Epithelial cell of esophagus (primary cell): ENCODE results near the gene PHKG2.

Experiments used
- DNase-seq: peaks from one replicate; pipeline ENCODE4 v3.0.0; 2010; ENCODE audit warnings: low read depth
- H3K4me3 ChIP-seq: 2 replicates; pipeline ENCODE4 v1.5.1; 2011; ENCODE audit warnings: mild to moderate bottlenecking, low read length, control low read depth
- TF ChIP-seq, protein P1 (sequence below): IDR thresholded peaks from 2 replicates; pipeline ENCODE4 v1.5.1; 2011; ENCODE audit warnings: low read depth, mild to moderate bottlenecking, low read length, control low read depth, inconsistent platforms; ENCODE audit not compliant: insufficient read depth; ENCODE audit errors: missing control alignments

Gene PHKG2

DNA sequence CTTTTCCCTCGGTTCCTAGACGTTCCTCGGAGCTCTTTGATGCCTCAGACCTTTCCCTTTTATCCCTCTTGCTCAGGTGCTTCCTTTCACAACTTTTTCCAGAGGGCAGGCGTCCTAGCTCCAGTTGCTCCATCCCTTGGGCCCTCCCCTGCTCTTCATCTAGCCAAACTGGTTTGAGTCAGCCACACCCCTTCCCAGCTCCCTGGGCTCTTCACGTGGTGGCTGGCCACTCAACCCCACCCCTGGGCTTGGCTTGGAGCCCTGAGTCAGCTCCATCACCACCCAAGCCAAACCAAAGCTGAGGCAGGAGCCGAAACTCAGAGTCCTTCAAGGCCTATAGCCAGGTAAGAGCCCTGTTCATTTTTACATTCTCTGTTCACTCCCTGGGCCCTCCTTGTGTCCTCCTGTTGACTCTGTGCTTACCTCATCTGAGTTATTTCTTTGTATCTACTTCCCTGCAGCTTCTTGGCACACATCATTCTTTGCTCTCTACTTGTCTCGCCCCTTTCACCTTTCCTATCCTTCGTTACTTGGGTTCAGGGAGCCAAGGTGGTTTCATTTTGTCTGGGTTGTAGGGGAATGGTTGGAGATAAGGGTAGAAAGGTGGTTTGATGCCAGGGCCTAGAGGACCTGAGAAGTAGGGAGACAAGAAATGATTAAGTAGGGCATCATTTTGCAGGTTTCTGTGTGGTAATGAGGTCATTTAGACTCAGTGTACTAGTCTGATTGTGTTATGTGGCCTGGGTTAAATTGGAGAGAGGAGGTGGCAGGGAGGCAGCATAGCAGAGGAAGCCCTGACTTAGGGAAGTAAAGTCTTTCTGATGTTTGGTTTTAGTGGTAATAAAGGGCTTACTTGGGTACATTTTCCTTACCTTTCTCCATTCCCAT lies 7.6 kb upstream of the PHKG2 start:
- H3K4me3 ChIP-seq: peak overlapping the region; percentile 82
- TF ChIP-seq, protein P1, sequence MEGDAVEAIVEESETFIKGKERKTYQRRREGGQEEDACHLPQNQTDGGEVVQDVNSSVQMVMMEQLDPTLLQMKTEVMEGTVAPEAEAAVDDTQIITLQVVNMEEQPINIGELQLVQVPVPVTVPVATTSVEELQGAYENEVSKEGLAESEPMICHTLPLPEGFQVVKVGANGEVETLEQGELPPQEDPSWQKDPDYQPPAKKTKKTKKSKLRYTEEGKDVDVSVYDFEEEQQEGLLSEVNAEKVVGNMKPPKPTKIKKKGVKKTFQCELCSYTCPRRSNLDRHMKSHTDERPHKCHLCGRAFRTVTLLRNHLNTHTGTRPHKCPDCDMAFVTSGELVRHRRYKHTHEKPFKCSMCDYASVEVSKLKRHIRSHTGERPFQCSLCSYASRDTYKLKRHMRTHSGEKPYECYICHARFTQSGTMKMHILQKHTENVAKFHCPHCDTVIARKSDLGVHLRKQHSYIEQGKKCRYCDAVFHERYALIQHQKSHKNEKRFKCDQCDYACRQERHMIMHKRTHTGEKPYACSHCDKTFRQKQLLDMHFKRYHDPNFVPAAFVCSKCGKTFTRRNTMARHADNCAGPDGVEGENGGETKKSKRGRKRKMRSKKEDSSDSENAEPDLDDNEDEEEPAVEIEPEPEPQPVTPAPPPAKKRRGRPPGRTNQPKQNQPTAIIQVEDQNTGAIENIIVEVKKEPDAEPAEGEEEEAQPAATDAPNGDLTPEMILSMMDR: no peak
- DNase-seq: peak; percentile 99

DNA sequence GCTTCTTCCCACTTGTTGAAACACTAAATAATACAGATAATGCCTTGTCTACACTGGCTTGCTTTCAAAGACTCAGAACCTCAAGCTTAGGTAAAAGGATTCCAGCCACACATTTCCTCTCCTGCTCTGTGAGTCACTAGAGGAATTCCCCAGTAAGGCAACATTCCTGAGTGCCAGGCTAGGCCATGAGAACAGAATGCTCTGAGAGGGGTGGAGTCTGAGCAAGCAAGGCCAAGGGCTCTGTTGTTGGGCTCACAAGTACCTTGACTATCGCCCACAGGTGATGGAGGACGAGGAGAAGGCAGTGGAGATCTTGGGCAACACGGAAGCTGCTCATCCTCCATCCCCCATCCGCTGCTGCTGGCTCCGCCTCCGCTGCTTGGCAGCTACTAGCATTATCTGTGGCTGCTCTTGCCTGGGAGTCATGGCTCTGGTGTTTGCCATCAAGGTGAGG lies 6.7 kb upstream of the PHKG2 start:
- peak; percentile 100 for DNase-seq
- TF ChIP-seq, protein P1: no peak
- peak overlapping the region; percentile 82 for H3K4me3 ChIP-seq

DNA sequence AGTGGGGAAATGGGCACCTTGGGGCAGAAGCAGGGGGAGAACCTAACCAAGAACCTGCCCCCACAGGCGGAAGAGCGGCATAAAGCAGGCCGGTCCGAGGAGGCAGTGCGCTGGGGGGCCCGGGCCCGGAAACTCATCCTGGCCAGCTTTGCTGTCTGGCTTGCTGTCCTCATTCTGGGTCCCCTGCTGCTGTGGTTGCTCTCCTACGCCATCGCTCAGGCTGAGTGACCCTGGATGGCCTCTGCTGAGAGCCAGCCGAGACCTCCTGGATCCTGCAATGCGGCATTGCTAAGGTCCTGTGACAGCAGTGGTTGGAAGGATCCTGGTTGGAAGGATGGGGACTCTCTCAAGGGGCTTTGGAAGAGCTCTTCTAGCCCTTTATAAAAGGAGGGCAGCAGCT lies 4.5 kb upstream of the PHKG2 start:
- TF ChIP-seq, protein P1: no peak
- no peak for DNase-seq
- no peak overlapping the region for H3K4me3 ChIP-seq

DNA sequence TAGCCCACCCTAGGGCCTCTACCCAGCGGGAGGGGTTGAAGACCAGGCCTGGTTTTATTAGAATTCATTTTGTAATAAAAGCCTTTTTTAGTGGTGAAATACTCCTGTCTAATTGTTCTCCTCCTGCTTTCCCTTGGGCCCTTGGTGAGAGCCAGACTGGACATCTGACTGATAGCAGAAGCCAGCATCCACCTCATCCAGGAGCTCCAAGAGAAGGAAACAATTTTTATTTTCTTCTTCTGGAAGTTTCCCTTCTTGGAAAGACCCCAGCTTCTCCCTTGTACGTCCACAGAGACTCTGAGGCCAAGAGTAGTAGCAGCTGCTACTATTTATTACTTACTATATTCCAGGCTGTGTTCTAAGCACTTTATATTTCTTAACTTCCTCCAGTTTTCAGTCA lies 4.0 kb upstream of the PHKG2 start:
- DNase-seq: no peak
- H3K4me3 ChIP-seq: no peak overlapping the region
- TF ChIP-seq, protein P1: no peak

DNA sequence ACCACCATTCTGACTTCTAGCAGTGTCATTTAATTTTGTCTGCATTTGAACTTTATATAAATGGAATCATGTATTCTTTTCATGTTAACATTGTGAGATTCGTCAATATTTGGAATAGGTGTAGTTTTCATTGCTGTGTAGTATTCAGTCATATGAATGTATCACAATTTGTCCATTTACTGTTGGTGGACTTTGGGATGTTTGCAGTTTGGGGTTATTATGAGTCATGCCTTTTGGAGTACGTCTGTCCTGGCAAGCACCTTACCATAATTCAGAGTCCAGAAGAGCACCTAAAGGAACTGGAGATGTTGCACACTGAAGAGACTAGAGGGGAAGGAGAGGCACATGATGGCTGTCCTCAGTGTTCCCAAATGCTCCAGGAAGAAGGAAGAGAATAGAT lies 3.1 kb upstream of the PHKG2 start:
- no peak overlapping the region for H3K4me3 ChIP-seq
- no peak for DNase-seq
- TF ChIP-seq, protein P1: no peak

DNA sequence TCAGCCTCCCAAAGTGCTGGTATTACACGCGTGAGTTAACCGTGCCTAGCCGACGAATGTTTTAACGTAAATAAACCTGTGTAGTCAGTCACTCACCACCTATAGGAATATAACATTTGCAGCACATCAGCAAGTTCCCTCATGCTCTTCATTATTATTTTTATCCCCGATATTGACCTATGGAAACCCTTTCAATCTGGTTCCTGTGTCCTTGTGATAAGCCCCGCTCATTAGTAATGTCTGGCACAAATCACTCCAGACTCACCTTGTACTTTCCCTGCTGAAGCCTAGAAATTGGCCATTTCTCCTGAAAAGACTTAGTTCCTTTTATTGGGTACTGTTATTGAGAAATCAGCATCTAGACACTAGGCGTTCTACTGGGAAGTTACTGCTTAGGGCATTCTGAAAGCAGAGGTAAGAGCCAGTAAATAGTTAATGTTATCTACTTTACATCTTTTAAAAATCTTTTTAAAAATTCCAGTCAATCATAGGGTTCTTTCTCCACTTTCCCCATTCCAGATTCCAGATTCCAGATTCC lies 1.5 kb upstream of the PHKG2 start:
- H3K4me3 ChIP-seq: no peak overlapping the region
- DNase-seq: no peak
- TF ChIP-seq, protein P1: no peak

DNA sequence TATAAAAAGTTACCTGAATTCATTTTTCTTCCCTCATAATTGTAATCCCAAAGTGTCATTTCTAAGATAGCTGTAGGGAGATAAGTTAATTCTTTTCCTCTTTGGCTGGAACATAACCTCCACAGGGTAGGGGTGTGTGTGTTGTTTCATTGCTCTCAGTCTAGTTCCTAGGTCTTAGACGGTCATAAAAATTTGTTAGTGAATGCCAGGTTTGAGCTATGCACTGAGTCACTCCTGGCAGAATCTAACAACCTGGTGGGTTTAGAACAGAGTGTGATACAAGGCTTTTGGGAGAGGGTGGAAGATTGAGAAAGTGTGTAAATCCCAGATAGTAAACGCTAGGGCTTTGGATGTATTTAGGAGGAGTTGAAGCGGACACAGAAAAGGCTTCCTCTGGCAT lies 894 bp upstream of the PHKG2 start:
- TF ChIP-seq, protein P1: no peak
- no peak overlapping the region for H3K4me3 ChIP-seq
- peak; percentile 49 for DNase-seq
